Measurements from ENCODE around the gene HOXB1.

The HOXB1 gene

GRCh38 chr17:48530887-48531272 lies at the start of gene HOXB1:
TSS of gene HOXB1 (minus strand) at chr17:48531011. CDS start at chr17:48530904, 107 bp downstream.
- DNase-seq = no peak

GRCh38 chr17:48579760-48580554 lies 49.1 kb upstream of the HOXB1 start:
- no peak for DNase-seq

- DNase-seq = no peak
These were observed 48.6 kb upstream of the HOXB1 start for GRCh38 chr17:48579471-48579759.

- DNase-seq = no peak
These were observed 48.0 kb upstream of the HOXB1 start for GRCh38 chr17:48578616-48579470.

DNA sequence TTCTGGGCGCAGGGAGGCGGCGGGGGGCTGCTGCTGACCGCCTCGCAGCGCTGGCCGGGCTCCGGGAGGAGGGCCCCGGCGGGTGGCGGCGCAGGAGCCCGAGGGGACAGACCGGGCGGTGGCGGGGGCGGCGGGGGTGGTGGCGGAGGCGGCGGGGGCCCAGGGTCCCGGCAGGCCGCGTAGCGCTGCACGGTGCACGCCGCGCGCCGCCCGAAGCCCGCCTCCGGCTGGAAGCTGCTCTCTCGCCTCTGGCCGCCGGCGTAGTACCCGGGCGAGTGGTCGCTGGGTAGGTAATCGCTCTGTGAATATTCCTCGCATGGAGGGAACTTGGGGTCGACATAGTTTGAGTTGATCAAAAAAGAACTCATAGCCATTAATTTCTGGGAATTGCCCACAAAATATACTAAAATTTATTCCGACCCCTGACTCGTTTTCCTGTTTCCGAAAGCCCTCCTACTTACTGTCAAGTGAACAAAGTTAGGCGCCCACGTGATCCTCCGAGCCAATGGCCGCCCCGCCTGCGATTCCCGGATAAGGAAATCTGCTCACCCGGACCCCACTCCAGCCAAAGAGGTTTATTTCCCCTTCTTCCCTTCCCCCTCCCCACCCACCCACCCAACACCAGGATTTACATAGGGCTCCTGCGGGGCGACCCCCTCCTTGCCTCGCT lies 47.3 kb upstream of the HOXB1 start, which contains the start of gene HOXB4:
Gene HOXB4, minus strand, starts transcription at position 405 of the 670 bp plus-strand sequence. Its CDS starts 31 bp downstream, at position 374.
- DNase-seq = peak; percentile 38

DNA sequence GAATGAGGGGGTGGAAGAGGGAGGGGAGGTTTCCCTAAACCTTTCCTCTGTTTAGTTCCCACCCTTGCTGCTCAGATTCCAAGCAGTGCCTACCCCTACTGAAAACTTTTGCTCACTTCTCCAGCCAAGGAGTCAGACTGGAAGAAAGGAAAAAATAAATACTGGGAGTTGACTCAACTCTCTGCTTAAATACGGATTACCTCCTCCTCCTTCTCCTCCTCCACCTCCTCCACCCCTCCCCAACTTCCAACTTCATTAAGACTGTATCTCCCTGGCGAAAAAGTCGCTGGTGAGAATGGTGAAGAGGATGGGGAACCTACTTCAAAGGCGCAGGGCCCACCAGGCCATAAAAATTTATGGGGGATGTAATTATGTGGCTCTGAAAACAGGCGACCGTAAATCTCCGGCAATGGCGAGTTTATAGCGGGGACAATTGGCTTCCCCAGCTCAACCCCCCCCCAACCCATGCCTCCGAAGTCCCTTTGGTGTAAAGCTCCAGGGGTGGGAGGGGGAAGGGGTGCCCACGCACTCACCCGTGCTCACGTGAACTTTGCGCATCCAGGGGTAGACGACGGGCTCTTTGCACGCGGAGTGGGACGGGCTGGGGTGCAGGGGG lies 46.6 kb upstream of the HOXB1 start:
- DNase-seq = no peak

DNA sequence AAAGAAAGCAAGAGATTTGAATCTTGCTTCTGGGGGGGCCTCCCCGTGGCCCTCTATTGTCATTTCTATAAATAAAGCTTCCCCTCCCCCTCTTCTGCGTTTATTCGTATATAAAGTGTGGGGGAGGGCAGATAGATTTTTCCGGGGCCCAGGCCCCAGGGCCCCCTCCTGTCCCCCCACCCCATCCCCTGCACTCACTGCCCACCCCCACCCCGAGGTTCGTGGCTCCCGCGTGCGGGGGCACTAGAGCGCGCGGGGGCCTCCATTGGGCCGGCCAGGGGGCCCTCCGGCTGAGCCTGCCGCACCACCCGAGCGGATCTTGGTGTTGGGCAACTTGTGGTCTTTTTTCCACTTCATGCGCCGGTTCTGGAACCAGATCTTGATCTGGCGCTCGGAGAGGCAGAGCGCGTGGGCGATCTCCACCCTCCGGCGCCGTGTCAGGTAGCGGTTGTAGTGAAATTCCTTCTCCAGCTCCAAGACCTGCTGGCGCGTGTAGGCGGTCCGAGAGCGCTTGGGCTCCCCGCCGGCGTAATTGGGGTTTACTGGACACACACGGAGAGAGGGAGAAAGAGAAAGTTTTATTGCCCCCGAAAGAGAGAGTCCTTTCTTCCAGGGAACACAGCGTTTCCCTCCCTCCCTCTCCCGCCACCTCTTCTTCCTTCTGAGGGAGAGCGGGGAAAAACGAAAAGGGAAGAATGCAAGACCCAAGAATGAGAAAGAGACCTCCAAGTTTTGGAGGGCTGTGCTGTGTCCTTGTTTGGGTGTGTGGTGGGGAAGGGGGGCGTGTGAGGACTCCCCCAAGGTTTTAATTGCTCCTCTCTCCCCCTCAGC lies 45.9 kb upstream of the HOXB1 start:
- no peak for DNase-seq

- no peak for DNase-seq
These were observed 45.1 kb upstream of the HOXB1 start for GRCh38 chr17:48575673-48576478.

DNA sequence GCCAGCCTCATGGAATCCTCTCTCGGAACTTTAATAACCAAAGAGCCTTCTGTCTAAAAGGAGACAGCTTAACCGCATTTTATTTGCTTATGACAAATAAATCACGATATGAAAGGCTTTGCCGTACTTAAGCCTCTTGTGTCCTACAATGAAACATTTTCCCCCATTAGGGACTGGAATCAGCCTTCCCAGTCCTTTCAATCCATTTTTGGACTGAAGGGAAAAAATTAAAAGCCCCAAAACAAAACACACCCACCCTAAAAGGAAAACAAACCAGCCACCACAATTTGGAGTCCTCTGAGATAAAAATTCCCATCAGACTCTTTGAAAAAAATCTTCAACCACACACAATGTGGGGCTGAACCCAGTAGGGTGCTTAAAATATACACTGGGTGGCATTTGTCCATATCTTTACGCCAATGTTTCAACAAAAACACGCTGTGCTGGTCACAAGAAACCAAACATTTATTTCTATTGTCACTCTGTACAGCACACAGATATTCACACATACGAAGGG lies 44.3 kb upstream of the HOXB1 start:
- peak; percentile 31 for DNase-seq

- DNase-seq = no peak
These were observed 43.8 kb upstream of the HOXB1 start for GRCh38 chr17:48574505-48575065.

GRCh38 chr17:48571826-48572417 lies 41.1 kb upstream of the HOXB1 start:
- DNase-seq = no peak

DNA sequence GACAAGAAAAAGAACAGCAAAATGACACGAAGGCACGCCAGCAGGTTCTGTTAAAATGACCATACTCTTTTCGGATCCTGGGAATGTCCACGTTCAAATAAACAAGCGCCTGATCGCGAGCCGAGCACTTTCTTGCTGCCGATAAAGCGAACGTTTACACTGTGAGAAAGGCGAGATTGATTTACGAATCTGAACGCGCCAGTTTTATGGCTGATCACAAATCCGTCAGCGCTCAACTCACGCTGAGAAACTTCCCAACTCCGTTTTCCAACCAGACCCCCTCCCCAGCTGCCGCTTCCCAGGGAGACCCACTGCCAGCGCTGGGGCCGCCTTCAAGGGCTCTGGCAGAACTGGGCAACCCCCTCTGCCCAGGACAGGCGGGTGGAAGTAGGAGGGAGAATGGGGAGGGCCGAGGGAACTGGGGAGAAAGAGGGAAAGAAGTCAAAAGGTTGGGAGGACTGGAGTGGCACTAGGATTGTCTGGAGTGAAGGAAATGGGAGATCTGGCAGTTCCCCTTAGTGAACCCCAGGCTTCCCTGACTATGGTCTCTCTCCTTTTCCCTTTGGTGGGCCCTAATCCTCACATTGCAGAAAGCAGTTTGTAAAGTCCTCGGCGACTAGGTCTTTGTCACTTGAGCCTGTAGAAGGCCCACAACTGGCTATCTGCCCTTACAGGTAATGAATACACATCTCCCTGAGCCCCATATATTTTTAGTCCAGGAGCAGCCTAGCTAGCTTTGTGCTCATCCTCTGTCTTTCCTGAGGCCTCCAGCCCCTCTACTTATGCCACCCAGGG lies 40.4 kb upstream of the HOXB1 start:
- no peak for DNase-seq

DNA sequence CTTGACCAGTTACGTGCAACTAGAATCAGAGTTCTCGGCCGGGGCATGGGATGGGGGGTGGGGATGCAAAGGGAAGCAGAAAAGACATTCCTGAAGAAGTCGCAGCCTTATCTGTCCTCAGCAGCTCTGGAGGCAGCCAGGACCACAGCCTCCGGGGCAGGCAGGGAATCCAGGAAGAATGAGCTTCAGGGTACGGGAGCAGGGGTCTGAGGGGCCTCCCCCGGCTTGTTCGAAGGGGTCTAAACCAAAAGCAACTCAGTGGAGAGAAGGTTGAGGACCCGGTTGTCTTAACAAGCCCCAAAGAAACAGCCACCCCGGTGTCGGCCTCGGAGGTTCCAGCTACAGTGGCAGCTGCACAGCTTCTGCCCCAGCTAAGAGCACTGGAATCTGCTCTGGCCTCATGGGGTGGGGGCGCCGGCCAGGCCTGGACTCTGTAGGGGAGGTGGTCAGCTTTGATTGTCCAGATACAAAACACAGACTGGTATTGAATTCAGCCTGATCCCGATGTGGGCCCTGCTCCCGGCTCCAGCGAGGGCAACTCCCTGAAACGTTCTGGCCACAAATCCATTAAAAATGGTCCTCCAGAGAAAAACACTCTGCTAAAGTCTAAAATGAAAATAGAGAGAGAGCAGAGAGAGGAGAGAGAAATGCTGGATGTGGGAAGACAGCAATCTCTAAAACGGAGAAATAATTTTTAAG lies 39.7 kb upstream of the HOXB1 start:
- no peak for DNase-seq

- no peak for DNase-seq
These were observed 39.0 kb upstream of the HOXB1 start for GRCh38 chr17:48569674-48570324.

- no peak for DNase-seq
These were observed 38.4 kb upstream of the HOXB1 start for GRCh38 chr17:48569240-48569582.

- DNase-seq = no peak
These were observed 37.9 kb upstream of the HOXB1 start for GRCh38 chr17:48568499-48569239.

DNA sequence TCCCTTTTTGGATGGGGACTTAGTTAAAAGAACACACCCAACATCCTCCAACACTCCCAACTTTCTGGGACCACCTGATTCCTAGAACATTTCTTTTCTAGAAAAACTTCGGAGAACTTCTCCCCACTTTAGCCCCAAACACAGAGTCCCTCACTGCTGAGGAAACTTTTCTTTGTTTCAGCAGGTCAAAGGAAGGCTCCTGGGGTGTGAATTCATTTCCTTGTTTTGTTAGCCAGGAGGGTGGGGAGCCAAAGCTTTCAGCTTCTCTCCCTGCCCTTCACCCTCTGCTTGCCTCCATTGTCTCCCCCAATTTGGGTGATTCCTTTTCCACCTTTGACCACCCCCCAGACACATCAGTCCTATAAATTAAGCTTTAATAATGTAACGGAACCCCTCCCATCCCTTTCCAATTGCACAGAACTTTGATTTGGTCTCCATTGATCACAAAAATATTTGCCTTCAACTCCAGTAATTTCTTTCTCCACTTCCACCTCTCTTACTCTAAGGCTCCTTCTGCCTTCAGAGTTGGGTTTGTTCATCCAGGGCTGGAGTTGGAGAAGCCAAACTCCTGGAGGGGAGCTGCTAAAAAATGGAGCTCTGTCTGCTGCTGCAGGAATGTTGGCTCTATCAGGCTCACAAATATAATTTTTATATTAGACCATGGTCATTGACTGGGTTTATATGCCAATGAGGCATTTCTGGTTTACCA lies 37.0 kb upstream of the HOXB1 start:
- no peak for DNase-seq
